OCI-M2 (cell line): ENCODE measurements around the gene PAK4.

Experiments
- DNase-seq: peaks from one replicate; lab custom pipeline; 2025; ENCODE audit not compliant: unreplicated experiment; lab: John Stamatoyannopoulos, UW

The PAK4 gene

GRCh38 chr19:39163621-39164020 lies 38.0 kb downstream of the PAK4 start:
- DNase-seq = no peak

DNA sequence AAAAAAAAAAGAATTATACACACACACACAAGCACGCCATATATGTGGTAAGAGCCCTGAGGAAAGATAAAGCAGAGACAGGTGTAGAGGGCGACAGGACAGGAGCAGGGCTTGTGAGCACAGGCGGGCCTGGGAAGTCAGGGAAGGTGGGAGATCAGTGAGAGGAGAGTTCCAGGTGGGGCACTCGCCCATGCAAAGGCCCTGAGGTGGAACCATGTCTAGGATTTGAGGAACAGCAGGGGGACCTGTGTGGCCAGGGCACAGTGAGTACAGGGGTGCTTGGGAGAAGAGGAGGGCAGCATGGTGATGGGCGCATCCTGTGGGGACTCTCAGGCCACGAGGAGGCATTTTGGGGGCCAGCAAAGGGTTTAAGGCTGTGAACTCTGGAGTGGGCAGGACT lies 38.7 kb downstream of the PAK4 start:
- no peak for DNase-seq

DNA sequence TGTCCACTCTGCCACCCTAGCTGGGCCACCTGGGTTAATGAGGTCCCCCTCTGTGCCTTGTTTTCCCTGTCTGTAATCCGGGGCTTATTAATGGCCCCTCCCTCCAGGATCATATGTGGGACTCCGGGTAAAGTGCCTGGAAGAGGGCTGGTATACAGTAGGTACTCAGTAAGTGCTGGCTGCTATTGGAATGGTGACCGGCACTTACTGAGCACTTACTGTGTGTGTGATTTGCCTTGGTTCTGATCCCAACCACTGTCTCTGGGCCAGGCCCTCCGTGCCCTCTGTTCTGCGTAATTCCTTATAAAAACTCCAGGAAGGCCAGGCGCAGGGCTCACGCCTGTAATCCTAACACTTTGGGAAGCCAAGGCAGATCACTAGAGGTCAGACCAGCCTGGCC lies 40.3 kb downstream of the PAK4 start:
- no peak for DNase-seq

DNA sequence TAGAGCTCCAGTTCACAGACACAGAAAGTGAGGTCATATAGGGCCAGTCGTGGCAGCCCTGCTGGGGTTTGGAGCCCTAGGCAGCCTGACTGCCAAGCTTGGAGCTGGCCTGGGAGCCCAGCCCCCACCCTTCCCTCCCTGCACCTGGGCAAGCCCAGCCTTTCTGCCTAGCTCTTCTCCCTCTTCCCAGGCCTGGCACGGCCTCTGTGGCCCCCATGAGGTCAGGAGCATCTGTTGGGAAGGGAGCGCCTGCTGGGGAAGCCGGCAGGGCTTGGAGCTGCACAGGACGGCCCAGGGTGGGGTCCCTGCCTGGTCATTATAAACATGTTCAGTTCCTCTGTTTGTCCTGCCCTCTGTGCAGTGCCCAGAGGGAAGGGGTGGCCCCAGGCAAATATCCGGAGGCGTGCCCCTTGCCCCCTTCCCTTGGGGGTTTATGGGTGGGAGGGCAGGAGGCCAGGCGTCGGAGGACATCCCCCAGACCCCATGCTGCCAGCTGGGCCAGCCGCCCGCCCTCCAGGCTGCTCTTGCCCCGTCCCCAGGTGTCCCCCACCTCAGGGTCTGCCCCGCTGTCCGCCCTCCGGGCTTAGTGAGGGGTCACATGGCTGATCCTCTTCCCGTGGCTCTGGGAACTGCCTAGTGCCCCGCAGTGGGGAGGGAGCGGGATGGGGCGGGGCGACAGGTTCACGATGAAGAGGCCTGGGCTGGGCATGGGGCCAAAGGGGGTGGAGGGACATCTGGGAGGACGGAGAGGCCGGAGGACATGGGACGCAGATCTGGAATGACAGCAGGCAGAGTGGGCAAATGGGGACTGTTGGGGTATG lies 41.2 kb downstream of the PAK4 start:
- no peak for DNase-seq

- DNase-seq = no peak
These were observed 42.1 kb downstream of the PAK4 start for GRCh38 chr19:39167461-39168257.

DNA sequence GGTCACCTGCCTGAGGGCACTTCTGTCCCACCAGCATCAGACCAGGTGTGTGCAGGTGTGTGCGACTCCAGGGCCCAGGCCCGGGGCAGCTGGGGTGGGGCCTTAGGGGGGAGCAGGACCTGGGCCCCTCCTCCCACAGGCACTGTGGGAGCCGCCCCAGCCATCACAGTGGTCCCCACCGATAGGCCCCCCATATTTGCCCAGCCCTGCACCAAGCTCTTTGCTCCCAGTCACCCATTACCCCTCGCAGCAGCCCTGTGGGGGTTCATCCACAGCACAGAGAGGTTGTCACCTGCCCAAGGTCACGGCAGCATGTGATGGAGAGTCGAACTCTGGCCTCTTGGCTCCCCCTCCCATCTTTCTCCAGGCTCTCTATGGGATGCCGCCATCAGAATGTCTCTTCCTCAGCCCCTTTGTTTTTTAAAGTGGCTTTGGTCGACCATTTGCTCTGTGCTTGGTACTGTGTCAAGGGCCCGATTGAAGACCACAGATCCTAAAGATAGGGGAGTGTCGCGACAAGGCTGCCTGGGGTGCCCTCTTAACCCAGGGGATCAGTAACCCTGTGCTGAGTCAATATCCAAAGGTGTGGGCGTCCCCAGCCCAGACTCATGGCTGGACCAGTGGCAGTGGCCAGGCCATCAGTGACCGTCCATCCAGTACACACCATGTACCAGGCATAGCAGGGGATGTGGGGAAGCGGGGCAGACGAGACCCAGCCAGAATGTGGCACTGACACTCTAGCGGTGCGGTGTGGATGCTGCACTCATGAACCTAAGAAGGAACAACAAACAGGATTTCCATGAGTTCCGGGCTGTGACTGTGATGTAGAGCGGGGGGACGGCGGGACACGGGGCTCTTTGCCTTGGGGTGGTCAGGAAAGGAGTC lies 42.9 kb downstream of the PAK4 start:
- DNase-seq = no peak

DNA sequence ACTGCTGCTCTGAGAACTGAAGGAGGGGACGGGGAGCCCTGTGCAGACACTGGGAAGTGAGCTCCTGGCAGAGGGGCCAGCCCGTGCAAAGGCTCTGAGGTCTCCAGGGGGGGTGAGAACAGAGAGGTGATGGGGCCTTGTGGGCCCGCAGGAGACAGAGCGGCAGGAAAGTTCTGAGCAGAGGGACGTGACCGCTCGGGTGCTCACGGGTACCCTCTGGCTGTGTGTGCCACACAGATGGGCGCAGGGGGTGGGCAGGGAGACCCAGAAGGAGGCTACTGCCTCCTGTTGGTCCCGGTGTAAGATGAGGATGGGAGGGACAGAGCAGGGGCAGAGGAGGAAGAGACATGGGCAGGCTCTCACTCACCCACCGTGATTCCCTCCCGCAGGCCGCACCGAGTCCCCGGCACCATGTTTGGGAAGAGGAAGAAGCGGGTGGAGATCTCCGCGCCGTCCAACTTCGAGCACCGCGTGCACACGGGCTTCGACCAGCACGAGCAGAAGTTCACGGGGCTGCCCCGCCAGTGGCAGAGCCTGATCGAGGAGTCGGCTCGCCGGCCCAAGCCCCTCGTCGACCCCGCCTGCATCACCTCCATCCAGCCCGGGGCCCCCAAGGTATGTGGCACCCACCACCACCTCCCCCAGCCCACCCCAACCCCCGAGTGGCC lies 43.7 kb downstream of the PAK4 start:
- DNase-seq = no peak

DNA sequence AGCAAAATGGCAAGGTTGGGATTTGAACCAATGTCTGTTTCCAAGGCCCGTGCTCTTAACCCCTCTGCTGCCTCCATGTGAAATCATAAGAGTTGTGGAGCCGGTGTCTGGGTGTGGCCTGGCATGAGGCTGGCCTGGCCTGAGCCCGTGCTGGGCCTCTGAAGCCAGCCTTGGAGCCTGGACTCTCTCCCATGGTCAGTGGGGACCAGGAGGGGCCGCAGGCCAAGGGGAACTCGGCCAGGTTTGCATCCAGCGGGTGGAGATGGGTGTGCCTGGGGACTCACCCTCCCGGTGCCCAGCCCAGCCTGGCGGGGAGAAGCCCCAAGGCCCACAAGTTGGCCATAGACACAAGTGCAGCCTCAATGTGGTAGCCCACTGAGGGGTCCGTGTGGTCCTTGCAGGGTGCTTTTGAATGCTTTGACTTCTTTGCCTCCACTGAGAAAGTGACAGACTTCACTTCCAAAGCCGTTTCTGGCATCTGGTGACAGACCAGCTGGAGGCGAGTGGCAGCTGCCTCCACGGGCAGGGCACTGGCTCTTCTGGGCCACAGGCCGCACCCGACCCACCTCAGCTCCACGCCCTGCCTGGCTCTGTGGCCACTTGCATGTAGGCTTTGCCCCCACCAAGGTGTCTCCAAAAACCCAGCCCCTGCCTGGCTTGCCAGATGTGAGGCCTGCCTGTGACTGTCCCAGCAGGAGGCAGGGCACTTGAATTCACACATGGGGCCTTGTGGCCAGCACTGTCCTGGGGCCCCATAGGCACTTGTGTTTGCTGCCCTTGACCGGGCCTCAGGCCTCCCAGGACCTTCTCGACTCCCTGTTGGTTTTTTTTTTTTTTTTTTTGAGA lies 45.0 kb downstream of the PAK4 start:
- DNase-seq = no peak

DNA sequence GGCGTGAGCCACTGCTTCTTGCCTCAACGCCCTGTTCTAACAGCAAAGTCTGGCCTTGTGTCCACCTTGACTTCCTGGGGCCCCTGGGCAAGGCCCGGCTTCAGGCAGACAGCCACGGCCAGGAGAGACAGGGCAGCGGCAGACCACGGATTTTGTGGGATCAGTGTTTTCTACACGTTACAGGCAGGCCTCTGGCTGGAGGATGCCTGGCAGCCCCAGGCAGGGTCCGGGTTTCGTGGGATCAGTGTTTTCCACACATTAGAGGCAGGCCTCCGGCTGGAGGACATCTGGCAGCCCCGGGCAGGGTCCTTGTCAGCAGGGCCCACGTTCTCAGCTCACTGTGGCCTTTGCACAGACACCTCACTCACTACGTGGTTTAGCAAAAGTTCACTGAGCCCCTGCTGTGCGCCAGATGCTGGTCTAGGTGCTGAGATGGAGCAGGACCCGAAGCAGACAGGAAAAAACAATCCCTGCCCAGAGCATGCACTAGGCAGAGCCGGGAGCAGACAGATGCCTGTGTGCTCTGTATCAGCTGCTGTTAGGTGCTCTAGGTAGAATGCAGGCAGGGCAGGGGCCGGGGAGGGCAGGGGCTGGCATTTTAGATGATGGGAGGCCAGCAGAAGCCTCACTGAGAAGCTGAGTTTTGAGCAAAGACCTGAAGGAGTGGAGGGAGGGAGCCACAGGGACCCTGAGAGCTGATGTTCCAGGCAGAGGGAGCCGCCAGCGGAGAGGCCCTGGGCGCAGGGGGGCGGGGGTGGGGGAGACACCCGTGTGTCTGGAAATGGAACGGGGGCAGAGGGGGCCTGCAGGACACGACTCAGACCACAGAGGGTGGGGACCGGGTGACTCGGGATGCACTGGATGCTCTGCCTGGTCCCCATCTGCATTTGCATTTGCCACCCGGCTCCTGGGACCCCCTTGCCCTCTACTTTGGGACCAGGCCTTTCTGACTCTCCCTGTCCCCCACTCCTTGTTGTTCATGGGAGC lies 46.2 kb downstream of the PAK4 start:
- no peak for DNase-seq

DNA sequence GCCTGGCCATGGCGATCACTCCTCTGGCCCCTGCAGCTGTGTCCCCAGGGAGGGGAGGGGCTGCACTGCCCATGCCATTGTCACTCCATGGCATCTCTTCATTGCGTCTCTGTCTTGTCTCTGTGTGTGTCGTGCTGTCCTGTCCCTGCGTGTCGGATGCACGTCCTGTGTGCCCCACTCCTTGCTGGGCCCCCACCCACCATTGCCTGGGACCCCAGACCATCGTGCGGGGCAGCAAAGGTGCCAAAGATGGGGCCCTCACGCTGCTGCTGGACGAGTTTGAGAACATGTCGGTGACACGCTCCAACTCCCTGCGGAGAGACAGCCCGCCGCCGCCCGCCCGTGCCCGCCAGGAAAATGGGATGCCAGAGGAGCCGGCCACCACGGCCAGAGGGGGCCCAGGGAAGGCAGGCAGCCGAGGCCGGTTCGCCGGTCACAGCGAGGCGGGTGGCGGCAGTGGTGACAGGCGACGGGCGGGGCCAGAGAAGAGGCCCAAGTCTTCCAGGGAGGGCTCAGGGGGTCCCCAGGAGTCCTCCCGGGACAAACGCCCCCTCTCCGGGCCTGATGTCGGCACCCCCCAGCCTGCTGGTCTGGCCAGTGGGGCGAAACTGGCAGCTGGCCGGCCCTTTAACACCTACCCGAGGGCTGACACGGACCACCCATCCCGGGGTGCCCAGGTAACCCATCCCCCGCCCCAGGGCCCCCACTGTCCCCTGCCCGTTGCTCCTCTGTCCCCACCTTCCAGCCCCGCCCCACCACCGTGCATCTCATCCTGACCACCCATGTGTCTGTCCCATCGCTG lies 47.3 kb downstream of the PAK4 start:
- no peak for DNase-seq

- DNase-seq = no peak
These were observed 48.0 kb downstream of the PAK4 start for GRCh38 chr19:39173502-39173991.

DNA sequence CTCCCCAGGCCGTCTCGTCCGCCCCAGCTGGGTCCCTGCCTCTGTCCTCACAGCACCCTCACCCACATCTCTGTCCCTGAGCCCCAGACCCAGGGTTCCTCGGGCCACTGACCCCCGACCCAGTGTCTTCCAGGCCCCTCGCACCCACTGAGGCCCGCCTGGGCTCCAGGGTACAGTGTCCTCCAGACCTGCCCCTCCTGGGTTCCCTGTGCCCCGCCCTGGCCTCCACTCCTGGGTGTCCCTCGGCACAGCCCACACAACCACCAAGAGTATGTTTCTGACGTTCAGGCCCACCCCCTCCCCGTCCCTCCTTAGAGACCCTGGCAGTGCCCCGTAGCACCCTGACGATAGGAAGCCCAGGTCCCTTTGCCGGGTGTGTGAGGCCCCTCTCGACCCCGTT lies 48.6 kb downstream of the PAK4 start:
- no peak for DNase-seq

DNA sequence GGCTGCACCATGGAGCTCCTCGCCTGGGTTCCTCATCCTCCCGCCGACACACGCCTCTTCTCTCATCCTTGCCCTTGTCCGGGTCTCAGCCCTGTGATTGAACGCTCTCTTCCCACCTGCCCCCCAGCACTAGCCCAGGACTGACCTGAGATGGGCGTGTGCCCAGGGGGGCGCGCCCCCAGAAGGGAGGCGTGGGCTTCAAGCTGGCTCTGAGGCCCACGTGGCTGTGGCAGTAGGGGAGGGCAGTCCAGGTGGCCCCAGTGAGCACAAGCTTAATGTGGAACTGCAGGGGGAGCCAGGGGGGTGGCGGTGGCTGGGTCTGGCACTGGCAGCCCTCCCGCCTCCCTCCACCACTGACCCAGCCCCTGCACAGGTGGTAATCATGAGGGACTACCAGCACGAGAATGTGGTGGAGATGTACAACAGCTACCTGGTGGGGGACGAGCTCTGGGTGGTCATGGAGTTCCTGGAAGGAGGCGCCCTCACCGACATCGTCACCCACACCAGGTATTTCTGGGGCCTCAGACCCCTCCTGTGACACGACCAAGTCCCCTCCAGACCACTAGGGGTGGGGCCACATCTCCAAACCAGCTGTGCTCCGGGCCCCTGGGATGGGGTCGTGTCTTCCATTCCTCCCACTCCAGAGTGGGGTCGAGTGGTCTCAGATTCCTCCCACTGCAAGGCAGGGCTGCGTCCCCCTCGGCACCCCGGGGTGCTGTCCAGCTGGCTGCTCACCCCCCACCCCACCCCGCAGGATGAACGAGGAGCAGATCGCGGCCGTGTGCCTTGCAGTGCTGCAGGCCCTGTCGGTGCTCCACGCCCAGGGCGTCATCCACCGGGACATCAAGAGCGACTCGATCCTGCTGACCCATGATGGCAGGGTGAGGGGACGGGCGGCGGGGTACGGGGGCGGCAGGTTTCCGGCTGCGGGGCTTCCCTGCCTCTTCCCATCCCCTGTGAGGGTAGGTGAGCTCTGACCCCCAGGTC lies 49.3 kb downstream of the PAK4 start:
- DNase-seq = no peak

GRCh38 chr19:39175564-39175963 lies 50.0 kb downstream of the PAK4 start:
- DNase-seq = no peak

DNA sequence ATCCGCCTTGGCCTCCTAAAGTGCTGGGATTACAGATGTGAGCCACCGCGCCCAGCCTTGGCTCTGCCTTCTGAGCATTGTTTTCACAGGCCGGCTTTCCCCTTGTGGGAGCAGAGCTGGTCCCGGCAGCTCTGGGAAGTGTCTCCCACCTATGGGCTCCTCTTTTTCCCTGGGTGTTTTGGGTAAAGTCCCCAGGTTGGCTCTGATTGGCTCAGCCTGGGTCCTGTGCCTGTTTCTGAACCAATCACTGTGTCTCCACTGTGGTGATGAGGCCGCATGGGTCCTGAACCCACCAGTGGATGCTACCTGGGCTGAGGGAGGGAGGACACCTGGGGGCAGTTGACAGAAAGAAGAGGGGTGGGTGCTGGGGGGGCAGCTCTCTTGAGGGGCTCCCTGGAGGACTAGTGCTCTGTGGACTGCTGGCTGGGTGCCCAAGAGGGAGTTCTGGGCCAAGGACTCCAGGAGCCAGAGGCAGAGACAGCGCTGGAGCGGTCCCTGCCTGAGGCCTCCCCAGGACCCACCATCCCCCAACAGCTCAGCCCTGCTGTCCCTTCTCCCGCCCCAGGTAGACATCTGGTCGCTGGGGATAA lies 51.6 kb downstream of the PAK4 start:
- no peak for DNase-seq

- no peak for DNase-seq
These were observed 52.1 kb downstream of the PAK4 start for GRCh38 chr19:39177736-39178135.
